Non-pigmented ciliary epithelial cell (primary cell): Measurements from ENCODE around the gene GABARAPL1.

ENCODE experiments used
- DNase-seq: peaks from one replicate; pipeline ENCODE4 v3.0.0-alpha.2; 2010; ENCODE audit warnings: low read depth

GABARAPL1 gene

DNA sequence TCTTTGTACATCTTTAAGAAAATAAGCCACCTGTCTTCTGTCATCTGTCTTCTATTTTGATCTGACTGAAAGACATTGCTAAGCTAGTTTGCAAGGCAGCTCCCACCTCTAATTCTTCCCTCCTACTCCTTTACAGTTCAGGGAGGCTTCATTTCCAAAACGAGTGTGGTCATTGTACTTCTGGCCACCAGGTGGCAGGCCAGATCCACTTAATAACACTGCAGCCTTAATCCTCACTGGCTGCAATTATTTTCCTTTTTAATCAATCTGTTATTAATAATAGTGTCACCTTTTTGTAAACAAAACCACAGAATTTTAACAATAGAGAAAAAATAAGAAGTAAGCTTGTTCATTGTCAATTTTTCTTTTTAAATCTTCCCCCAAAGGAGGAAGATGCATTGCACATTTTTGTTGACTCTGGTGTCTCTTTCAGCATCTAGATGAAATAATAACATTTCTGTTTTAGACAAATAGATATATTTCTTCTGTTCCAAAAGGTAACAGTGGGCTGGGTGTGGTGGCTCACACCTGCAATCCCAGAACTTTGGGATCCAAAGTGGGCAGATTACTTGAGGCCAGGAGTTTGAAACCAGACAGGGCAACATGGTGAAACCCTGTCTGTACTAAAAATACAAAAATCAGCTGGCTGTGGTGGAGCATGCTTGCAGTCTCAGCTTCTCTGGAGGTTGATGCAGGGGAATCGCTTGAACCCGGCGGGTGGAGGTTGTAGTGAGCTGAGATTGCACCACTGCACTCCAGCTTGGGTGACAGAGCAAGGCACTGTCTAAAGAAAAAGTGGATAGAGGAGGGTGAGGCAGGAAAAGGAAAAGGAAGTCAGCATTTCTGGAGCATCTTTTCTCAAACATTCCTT lies 23.3 kb downstream of the GABARAPL1 start:
- DNase-seq: no peak

DNA sequence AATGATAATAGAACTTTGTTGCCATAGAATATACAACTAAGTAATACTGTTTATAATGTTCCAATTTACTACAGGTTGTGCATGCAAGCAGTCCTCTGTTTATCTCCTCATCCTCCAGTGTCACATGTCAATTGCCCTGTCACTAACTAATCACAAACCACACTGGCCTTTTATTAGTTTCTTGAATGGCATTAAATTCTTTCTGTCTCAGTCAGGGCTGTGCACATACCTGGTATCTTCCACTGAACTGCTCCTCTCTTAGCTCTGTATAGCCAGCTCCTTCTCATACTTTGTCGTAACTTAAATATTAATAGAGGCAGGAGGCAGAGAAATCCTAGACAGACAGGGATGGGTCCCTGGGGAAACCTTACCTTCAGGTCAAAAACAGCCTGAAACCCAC lies 24.0 kb downstream of the GABARAPL1 start:
- no peak for DNase-seq

DNA sequence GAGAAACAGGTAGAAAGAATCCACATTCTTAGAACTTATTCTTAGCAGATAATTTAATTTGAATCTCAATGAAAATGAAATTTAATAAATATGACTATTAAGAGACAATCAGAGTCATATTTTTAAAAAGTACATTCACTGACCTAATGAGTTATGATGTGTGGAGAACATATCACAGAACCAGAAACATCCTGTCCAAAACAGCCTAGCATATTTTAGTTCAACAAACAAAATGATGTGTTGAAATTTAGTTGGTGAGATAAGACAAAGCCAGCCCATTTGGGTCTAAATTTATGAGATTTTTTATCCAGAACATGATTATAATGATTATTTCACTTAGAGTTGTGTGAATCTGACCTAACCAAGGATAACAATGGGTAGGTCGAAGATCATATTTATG lies 25.8 kb downstream of the GABARAPL1 start:
- DNase-seq: no peak

DNA sequence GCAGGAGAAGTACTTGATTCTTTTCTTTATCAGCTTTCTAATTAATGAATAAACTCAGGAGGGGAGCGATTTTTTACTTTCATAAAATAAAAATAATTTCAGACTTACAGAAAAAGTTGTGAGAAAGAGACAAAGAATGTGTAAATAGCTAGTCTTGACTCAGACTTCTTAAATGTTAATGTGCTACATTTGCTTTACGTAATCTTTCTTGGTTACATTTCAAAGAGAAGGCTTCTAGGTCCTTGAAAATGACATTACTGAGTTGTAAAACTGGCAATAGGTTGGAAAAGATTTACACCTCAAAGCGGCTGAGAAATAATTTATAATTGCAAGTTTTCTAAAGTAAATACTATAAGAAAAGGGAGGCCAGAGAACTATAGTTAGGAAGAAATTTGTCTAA lies 28.6 kb downstream of the GABARAPL1 start:
- DNase-seq: no peak

DNA sequence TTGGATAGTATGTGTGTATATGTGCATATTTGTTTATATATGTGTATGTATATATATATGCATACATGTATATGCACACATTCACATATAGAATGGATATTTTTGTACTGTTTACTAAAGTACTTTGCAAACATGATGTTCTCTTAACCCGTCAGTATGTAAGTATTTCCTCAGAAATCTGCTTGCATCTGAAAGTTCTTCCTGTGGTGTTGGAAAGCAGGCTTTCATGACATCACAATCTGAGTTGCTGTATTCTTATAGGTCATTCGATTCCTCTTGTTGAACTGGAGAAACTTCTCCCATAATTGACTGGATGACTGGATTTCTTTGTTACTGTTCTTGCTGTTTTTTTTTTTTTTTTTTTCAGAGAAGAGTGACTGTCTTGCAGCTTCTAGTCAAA lies 29.1 kb downstream of the GABARAPL1 start:
- no peak for DNase-seq

DNA sequence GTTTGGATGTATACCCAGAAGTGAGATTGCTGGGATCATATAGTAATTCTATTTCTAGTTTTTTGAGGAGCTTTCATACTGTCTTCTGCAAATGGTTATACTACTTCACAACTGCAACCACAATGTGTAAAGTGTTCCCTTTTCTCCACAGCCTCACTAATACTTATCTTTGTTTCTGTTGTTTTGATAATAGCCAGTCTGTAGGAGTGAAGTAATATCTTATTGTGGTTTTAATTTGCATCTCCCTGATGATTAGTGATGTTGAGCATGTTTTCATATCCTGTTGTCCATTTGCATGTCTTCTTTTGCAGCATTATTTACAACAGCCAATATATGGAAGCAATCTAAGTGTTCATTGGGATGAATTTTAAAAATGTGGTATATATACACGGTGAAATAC lies 29.9 kb downstream of the GABARAPL1 start:
- no peak for DNase-seq

DNA sequence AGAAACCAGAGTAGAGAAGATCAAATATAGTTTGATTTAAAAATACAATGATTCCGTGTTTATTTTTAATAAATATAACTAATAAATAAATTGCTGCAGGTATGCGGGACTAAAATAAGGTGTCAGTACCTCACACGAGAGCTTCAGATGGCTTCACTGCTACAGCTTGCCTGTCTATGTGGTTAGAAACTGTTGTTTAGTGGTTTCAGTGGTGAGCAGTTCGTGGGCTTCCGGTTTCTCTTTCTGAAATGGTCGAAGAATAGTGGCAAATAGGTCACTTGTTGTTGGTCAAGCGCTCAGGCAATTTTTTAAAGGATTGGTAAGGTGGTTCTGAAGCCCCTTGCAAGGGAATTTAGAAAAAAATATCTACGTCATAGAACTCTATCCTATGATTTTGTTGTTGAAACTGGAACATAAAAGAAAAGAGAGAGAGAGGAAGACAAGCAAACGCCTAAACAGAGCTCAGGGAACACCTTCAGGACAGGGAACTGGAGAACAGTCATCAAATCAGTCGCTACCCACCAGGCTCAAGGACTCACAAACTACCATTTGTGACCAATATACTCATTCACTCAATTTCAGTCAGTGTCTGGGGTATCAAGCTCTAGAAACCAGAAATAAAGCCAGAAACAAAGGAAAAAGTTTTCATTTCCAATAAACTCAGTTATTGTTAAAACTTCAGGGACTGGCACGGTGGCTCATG lies 31.3 kb downstream of the GABARAPL1 start:
- no peak for DNase-seq

DNA sequence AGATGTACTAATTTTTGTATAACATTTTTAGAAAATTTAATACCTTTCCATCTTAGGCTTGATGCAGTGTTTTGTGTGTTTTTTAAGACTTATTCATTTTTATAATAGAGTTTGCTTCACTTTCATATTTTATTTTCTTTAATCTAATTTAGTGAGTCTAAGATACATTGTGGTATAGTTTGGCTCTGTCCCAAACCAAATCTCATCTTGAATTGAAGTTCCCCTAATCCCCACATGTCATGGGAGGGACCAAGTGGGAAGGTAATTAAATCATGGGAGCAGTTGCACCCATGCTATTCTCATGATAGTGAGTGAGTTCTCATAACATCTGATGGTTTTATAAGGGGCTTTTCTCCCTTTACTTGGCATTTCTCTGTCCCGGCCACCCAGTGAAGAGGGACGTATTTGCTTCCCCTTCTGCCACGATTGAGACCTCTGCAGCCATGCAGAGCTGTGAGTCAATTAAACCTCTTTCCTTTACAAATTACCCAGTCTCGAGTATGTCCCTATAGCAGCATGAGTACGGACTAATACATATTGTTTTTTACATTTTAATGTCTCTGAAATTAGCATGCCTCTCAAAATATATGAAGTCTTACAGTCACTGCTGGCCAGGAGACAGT lies 34.9 kb downstream of the GABARAPL1 start:
- DNase-seq: no peak

DNA sequence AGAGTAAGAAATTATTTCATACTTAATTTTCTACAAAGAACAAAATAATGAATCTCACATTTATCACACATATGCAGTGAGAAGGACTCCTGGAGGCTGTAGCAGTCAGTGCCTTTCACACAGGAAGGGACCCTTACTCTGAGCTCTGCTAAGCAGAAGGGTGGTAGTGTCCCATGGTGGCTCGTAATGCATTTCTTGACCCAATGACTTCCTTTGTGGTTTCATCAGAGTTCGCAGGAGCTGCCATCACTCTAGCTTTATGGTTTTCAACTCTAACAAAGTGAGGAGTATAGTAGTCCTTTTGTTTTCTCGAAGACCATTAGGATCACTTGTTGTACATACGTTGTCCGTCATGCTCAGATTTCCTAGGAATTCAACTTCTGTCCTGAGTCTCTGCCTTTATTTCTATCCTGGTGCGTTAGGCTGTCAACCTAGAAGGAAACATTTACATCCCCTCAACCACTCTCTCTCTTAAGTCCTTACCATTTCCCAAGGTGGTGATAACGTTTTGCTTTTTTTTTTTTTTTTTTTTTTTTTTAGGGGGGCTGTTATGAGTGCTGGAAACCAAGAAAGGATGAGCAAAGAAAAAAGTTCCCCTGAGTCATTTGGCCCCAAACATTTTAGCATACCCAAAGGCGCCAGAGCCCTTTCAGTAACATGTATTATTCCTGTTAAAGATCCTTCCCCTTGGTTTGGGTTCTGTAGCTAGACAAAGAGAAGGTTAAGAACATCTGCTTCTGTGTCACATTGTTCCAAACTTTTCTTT lies 37.2 kb downstream of the GABARAPL1 start:
- no peak for DNase-seq

DNA sequence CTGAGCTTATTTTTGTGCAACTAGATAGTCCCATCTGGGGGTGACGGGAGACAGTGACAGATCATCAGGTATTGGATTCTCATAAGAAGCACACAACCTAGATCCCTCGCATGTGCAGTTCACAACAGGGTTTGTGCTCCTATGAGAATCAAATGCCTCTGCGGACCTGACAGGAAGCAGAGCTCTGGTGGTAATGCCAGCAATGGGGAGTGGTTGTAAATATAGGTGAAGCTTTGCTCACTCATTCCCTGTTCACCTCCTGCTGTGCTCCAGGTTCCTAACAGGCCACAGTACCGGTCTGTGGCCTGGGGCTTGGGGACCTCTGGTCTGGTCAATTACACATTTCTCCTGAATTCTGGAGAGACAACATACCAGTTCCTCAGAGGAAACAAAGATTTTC lies 39.0 kb downstream of the GABARAPL1 start:
- DNase-seq: no peak

DNA sequence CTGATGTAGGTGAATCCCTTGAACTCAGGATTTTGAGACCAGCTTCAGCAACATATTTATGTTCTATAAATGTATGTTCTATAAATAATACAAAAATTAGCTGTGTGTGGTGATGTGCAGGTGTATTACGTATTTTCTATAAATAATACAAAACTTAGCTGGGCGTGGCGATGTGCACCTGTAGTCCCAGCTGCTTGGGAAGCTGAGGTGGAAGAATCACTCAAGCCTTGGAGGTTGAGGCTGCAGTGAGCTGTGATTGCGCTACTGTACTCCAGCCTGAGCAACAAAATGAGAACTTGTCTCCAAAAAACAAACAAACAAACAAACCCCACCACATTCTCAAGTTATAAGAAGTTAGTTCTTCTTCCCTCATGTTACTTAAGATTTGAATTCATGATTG lies 39.5 kb downstream of the GABARAPL1 start:
- DNase-seq: no peak

DNA sequence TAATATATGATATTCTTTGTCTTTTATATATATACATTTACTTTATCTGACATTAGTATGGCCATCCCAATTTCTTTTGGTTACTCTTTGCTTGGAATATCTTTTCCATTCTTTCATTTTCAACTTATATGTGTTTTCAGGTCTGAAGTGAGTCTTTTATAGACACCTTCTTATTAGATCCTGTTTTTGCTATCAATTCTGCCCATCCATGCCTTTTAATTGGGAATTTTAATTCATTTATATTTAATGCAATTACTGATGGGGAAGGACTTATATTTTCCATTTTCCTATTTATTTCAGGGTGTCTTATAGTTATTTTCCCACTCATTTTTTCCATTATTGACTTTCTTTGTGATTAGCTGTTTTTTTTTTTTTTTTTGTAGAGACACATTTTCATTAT lies 43.4 kb downstream of the GABARAPL1 start:
- DNase-seq: no peak

DNA sequence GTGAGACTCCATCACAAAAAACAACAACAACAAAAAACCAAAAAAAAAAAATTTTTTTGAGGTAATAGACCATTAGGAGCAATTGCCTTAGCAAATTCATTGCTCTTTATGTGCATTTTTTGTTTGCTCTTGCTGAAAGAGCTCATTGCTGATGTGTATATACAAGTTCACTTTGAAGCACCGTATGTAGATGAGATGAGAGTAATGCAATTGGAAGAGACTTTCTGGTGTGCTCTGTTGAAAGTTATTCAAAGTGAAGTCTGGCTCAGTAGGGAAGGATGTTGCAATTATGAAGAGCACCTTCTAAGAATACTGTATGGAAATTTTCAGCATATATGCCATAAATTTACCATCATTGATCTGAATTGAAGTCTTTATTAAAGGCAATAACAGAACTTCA lies 48.2 kb downstream of the GABARAPL1 start:
- no peak for DNase-seq

DNA sequence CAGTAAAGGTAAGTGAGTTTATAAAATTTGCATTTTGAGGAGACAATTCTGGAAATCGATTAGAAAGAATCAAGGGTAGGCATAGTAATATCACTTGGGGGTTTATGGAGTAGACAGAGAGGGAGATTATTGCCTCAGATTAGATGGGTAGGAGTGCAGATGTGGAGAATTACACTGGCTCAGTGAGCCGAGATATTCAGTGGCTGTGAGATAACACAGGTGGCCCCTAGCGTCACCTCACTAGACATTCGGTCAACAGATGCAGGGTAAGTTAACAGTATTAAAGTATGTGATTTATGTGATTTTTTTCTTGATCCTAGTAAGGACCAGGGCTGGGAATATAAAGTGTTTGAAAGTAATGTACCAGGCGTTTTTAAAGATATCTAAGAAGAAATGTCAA lies 55.4 kb downstream of the GABARAPL1 start:
- no peak for DNase-seq

DNA sequence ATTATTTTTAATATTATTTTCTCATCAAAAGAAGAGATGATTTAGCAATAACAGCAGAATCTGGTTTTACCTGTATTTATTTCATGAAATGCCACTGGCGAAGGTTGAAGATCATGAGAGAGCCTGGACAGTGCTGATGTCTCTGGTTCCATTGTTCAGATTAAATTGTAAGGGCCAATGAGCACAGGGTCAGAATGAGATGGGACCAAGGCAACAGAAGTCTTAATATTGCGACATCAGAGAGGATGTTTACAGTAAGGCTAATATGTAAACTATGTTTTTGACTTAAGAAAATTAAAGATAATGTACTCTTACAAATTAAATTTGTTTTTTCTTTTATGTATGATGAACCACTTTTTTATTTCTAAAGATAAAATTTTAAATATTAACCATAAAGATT lies 59.8 kb downstream of the GABARAPL1 start:
- DNase-seq: no peak
